GM12878 (cell line): ENCODE measurements around the gene FRK. TPM values are rescaled to one million over a fixed set of nuclear protein-coding genes. Genes with fewer than 3 reads are reported as not detected.

Experiments used
- ATAC-seq: fragments of 200-7000 bp; cut with Tn5 transposase; 3 replicates; pipeline ENCODE4 v1.9.1; 2020; ENCODE audit warnings: mild to moderate bottlenecking, moderate library complexity
- BruUV-seq: library from RNA; stranded (reverse); fragments of 400-500 nt; replicated peaks from 2 replicates; lab custom pipeline; 2021; lab: Mats Ljungman, UMichigan
- CTCF ChIA-PET: fragments of 300-600 bp; sonication (Branson Sonifier 250); formaldehyde crosslinking; extraction: SDS; loops from one replicate; lab custom pipeline; 2021; ENCODE audit warnings: inconsistent platforms; lab: Yijun Ruan, JAX
- POLR2A ChIA-PET: fragments of 350-600 bp; formaldehyde crosslinking; extraction: SDS; loops from one replicate; lab custom pipeline; 2021; ENCODE audit warnings: inconsistent platforms; lab: Charles Lee
- RAD21 ChIA-PET: fragments of 300-600 bp; sonication (Branson Sonifier 250); formaldehyde crosslinking; loops from one replicate; lab custom pipeline; 2023; ENCODE audit warnings: antibody characterized with exemption; ENCODE audit not compliant: unreplicated experiment; lab: Charles Lee
- SMC1A ChIA-PET: fragments of 300-600 bp; sonication (Branson Sonifier 250); formaldehyde crosslinking; loops from one replicate; lab custom pipeline; 2023; ENCODE audit not compliant: unreplicated experiment, uncharacterized antibody; lab: Charles Lee
- DNase-seq: peaks from one replicate; pipeline ENCODE4 v3.0.0-alpha.2; 2011; ENCODE audit warnings: low read depth, low spot score
- FAIRE-seq: peaks from 3 replicates; lab custom pipeline; 2011; peaks lifted over from hg19 to GRCh38; lab: Jason Lieb, UNC
- H2AFZ ChIP-seq: 2 replicates; pipeline ENCODE4 v1.6.0; 2011; ENCODE audit warnings: low read depth, low read length, control low read depth; ENCODE audit not compliant: control insufficient read depth
- H3K27ac ChIP-seq: 2 replicates; pipeline ENCODE4 v1.5.1; 2011; ENCODE audit warnings: control low read depth; ENCODE audit not compliant: control insufficient read depth, insufficient read depth
- H3K27me3 ChIP-seq, 2 experiments: replicated peaks in 1 of 2; 2 replicates each; pipeline versions ENCODE4 v1.6.0 to v1.6.1; 2011; ENCODE audit warnings: low read length in 1 of 2; ENCODE audit not compliant: control insufficient read depth in 2 of 2, insufficient read depth in 2 of 2
- H3K36me3 ChIP-seq, 2 experiments: 2 replicates each; pipeline ENCODE4 v1.5.1; 2011; ENCODE audit warnings: low read length in 1 of 2; ENCODE audit not compliant: control insufficient read depth in 2 of 2, insufficient read depth in 2 of 2
- H3K4me1 ChIP-seq: 2 replicates; pipeline ENCODE4 v1.6.1; 2011; ENCODE audit warnings: mild to moderate bottlenecking, low read length, moderate library complexity, mixed read lengths; ENCODE audit not compliant: control insufficient read depth, insufficient read depth
- H3K4me2 ChIP-seq: 2 replicates; pipeline ENCODE4 v1.6.0; 2011; ENCODE audit warnings: control low read depth; ENCODE audit not compliant: control insufficient read depth, insufficient read depth
- H3K4me3 ChIP-seq: fragments of 200-600 bp; sonication (generic); 2 replicates; pipeline ENCODE4 v1.5.1; 2016
- H3K79me2 ChIP-seq: 2 replicates; pipeline ENCODE4 v1.6.0; 2011; ENCODE audit warnings: low read length; ENCODE audit not compliant: control insufficient read depth, insufficient read depth
- H3K9ac ChIP-seq: 2 replicates; pipeline ENCODE4 v1.8.0; 2011; ENCODE audit warnings: low read length, control low read depth, mixed read lengths; ENCODE audit not compliant: control insufficient read depth, insufficient read depth
- H3K9me3 ChIP-seq: replicated peaks from 3 replicates; pipeline ENCODE4 v1.5.1; 2011; ENCODE audit warnings: mild to moderate bottlenecking, low read length; ENCODE audit not compliant: control insufficient read depth, insufficient read depth
- H4K20me1 ChIP-seq: 2 replicates; pipeline ENCODE4 v1.6.0; 2011; ENCODE audit not compliant: control insufficient read depth, insufficient read depth
- BACH1 ChIP-seq: fragments of 450-650 bp; IDR thresholded peaks from 2 replicates; pipeline ENCODE4 v1.6.1; 2017; ENCODE audit warnings: mild to moderate bottlenecking, borderline replicate concordance
- IKZF2 ChIP-seq, 2 experiments: fragments of 450-650 bp; IDR thresholded peaks; 2 replicates each; pipeline ENCODE4 v1.6.1; 2017; ENCODE audit warnings: mild to moderate bottlenecking in 2 of 2, moderate library complexity in 2 of 2
- MXI1 ChIP-seq: fragments of 150-350 bp; IDR thresholded peaks from 2 replicates; pipeline ENCODE4 v1.6.1; 2011; ENCODE audit warnings: low read depth, mild to moderate bottlenecking, inconsistent platforms, low read length, improper control_type of control experiment
- NFIC ChIP-seq: IDR thresholded peaks from 2 replicates; pipeline ENCODE4 v1.6.1; 2012; ENCODE audit warnings: low read depth, mild to moderate bottlenecking, inconsistent platforms, low read length, moderate library complexity
- NFXL1 ChIP-seq: fragments of 450-650 bp; IDR thresholded peaks from 2 replicates; pipeline ENCODE4 v1.6.1; 2017; ENCODE audit warnings: antibody characterized with exemption, mild to moderate bottlenecking, borderline replicate concordance
- NR2F1 ChIP-seq: fragments of 450-650 bp; conservative IDR thresholded peaks from 2 replicates; pipeline ENCODE4 v1.6.1; 2017; ENCODE audit warnings: mild to moderate bottlenecking
- ZNF384 ChIP-seq: IDR thresholded peaks from 2 replicates; pipeline ENCODE4 v1.6.1; 2012; ENCODE audit warnings: low read depth, mild to moderate bottlenecking, low read length, improper control_type of control experiment, borderline replicate concordance
- in situ Hi-C: fragments of 300-500 bp; cut with MboI; formaldehyde crosslinking; loops from 9 replicates; pipeline ENCODE4 v1.14.3; 2018; ENCODE audit warnings: mixed read lengths
- intact Hi-C: fragments of 100-400 bp; cut with micrococcal nuclease; formaldehyde crosslinking; loops from one replicate; pipeline ENCODE4 v1.14.2; 2022; ENCODE audit not compliant: unreplicated experiment
- polyA plus RNA-seq, 11 experiments: library from polyadenylated mRNA; depleted of rRNA in 4 of 11; unstranded in 6 of 11; stranded (reverse) in 5 of 11; fragments of >200 nt; fragmentation: Nextera tagmentation in 4 of 11; fragmentation: Illumina TruSeq in 1 of 11; extraction: Ambion mirVana in 4 of 11; extraction: Trizol in 1 of 11; gene quantifications; 1 replicate in 1 of 11; 2 replicates in 10 of 11; pipeline versions ENCODE4 v1.2.1 to v1.2.3, GENCODE V29; 2011 to 2016; ENCODE audit warnings: inconsistent platforms in 2 of 11, missing spikeins in 2 of 11, low read depth in 1 of 11
- total RNA-seq, 4 experiments: library from RNA; depleted of rRNA in 3 of 4; stranded (reverse); fragments of >200 nt in 3 of 4; fragmentation: Illumina TruSeq in 1 of 4; extraction: Trizol in 1 of 4; gene quantifications; 2 replicates each; pipeline versions ENCODE4 v1.2.1 to v1.2.3, GENCODE V29; 2013 to 2021

FRK gene
- total and polyA plus RNA-seq, 10 of the 15 experiments (the other 5 are each of a cell fraction or from before 2014, with no cell fraction given) = 0.29 to 2.4 (median 1.2) TPM

DNA sequence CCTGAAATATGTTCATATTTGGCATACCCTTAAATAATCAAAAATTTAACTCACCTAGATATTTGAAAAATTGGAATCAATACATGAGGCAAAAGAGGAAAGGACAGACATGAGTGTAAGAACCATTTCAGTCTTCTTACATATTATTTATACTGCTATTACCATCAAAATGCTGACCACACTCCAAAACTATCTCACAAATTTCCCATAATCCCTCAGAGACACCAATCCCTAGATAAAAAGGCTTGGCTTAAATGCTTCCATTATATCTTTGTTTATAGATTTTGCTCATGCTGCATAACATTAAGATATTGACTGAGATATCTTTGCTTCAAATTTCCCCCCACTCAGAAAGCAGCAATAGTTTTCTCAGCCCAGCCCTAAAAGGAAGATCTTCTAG lies 28.3 kb upstream of the FRK start:
- ChIA-PET CTCF (interaction anchor here (1.0 to 6.1 kb wide), 7 partner anchors 8 to 80 kb away, joined by 3 to 63 read pairs (median 26); partner anchors contain the start of gene FRK), RAD21 (interaction anchor here (0.7 to 6.1 kb wide), 8 partner anchors 8 to 1271 kb away, joined by 3 to 61 read pairs (median 24); partner anchors contain the start of genes FRK and NT5DC1), POLR2A (interaction anchor here (0.9 to 4.3 kb wide), 8 partner anchors 8 to 80 kb away, joined by 4 to 29 read pairs (median 6); partner anchors contain the start of gene NT5DC1), SMC1A (interaction anchor here (1.4 to 6.0 kb wide), 12 partner anchors 9 to 85 kb away, joined by 3 to 101 read pairs (median 32); partner anchors contain the start of genes FRK and NT5DC1)
- no peaks in the 10 kb centered on the region for H3K27me3 ChIP-seq
- peaks cover 18% of the 10 kb centered on the region for H3K9me3 ChIP-seq
- H3K4me2 ChIP-seq = peak overlapping the region; percentile 72
- intact Hi-C loops (no loop called here), in situ Hi-C loops (no loop called here)
- H3K4me1 ChIP-seq = peaks cover 57% of the 10 kb centered on the region
- H3K27ac ChIP-seq = peak overlapping the region; percentile 98
- peaks cover 4% of the 10 kb centered on the region for H3K79me2 ChIP-seq
- DNase-seq (no peak), FAIRE-seq (no peak), ATAC-seq (no peak)
- BruUV-seq = no TSS peak
- peak overlapping the region; percentile 16; the same call in 1 of the 2 replicates for H2AFZ ChIP-seq
- peak overlapping the region; percentile 34; the same call in 1 of the 2 replicates for H3K9ac ChIP-seq
- no peak for TF ChIP-seq NFIC
- no peak for TF ChIP-seq NFXL1
- no peak for TF ChIP-seq ZNF384
- TF ChIP-seq NR2F1 = no peak
- no peak for TF ChIP-seq BACH1
- no peak for TF ChIP-seq MXI1
- TF ChIP-seq IKZF2 (IDR thresholded peaks at IDR 0.05) = no peak
- H3K4me3 ChIP-seq = no peak overlapping the region
- H3K36me3 ChIP-seq = peaks cover 0 to 3% of the 10 kb centered on the region in 2 experiments; a peak in 1 of 4 replicates
- no peaks in the 10 kb centered on the region for H4K20me1 ChIP-seq
